AG09309 (cell line): Measurements from ENCODE around the gene IMMP2L.
A peak's percentile ranks its signal among the peaks of the same experiment; 100 is the strongest.

Experiments
- DNase-seq: peaks from one replicate; pipeline ENCODE4 v3.0.0-alpha.2; 2010; ENCODE audit warnings: low read depth
- H3K4me3 ChIP-seq: 2 replicates; pipeline ENCODE4 v1.5.1; 2011; ENCODE audit warnings: mild to moderate bottlenecking, low read depth, low read length, moderate library complexity; ENCODE audit not compliant: control insufficient read depth
- CTCF ChIP-seq: IDR thresholded peaks from 2 replicates; pipeline ENCODE4 v1.5.1; 2011; ENCODE audit warnings: mild to moderate bottlenecking, low read depth, low read length, inconsistent platforms; ENCODE audit not compliant: insufficient read depth, control insufficient read depth; ENCODE audit errors: missing control alignments

Gene IMMP2L

DNA sequence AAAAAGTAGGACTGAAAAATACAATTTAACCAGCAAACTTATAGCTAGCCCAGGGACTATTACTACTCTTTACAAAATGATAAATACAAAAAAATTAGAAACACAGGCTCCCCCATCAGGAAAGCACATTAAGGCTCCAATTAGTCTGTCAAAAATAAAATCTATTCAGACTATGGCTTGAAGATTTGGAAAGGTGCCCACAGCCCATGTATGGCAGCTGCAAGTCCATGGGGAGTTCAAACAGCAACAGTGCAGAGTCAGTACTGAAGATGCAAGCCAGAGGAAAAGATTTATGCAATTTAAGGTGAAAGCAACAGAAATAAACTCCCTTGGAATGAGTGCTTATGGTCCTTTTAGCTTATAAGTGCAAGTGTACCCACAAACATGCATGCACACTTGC lies 29.7 kb downstream of the IMMP2L start:
- DNase-seq: no peak
- TF ChIP-seq CTCF: no peak

DNA sequence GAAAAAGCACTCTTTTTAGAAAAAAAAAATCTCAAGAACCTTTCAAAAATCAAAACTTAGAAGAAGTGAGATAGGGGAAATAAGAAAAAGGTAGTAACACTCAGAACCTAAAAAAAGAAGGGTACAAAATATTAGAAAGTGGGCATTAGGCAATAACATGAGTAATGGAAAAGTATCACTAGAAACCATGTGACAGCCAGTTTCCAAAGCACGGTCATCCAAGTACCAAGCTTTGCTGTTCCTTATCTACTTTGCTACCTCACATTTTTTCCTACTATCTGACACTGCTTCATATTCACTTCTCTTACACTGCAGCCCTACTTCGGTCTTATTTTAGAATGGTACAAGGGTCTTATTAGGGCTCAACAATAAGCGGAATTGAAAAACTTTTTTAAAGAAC lies 30.3 kb downstream of the IMMP2L start:
- TF ChIP-seq CTCF: no peak
- no peak overlapping the region for H3K4me3 ChIP-seq
- DNase-seq: no peak

More for the DNA sequence above, 29.7 kb downstream of the IMMP2L start:
- no peak overlapping the region for H3K4me3 ChIP-seq

DNA sequence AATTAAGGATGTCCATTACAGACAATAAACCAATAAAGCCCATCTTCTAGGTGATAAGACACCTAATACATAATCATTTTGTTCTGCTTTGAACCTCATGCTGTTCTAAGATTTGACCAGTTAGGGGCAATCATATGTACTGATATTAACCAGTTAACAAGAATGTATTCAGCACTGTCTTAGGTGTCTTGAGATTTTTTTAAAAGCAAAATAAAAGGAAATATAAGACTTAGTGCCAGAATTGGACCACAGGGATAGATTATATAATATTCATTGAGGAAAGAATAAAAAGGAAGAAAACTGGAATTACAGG lies 32.0 kb downstream of the IMMP2L start:
- no peak overlapping the region for H3K4me3 ChIP-seq
- TF ChIP-seq CTCF: no peak
- no peak for DNase-seq

DNA sequence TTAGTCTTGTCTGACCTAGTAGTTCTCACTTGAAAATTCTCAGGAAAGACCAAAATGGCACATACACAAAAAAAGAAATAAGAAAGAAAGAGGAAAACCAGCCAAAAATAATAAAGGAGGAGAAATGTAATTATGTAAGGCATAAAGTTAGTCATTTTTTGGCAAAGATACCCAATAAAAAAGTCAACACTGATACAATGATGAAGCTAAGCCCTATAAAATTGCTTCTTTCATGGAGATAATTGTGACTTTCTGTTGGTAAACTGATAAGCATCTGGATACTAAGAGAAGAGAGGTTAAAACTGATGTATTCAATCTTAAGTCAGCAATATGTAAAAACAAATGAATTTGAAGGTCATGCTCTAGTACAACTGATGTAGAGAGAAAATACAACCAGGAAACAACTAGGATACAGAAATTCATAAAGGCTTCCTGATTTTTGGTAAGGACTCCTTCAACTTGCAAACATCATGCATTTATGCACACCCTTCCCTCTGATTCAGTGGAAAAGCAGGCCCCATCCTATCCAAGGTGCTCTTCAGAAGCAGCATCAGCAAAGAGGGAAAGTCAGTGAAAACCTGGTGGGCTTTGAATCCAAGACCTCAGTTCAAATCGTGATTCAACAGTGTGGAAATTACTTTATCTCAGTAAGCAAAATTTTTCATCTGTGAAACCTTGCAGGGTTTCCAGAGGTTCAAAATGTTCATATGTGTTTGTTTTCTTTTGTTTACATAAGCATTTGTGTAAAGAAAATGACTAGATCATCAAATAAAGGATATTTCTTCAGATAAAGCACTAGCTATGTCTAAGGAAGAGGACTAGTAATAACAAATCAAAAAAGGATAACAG lies 32.6 kb downstream of the IMMP2L start:
- no peak overlapping the region for H3K4me3 ChIP-seq
- TF ChIP-seq CTCF: no peak
- DNase-seq: peak; percentile 5

DNA sequence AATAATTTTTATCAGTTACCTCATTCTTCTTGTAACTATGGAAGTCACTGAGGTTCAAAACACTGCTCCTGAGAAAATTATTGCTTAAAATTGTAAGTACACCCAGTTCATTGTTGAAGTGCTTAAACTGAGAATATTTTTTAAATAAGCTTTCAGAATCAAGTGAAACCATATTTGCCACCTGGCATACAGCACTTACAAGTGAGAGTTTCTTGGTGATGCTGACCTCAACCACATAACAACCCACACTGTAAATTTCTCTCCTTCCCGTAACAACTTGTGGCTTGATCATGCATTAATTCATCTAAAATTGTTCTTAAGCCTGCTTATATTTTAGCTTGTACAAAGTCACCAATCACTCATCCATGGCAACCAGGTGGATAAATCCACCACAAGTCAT lies 34.0 kb downstream of the IMMP2L start:
- no peak overlapping the region for H3K4me3 ChIP-seq
- DNase-seq: no peak
- TF ChIP-seq CTCF: no peak

- DNase-seq: no peak
- TF ChIP-seq CTCF: no peak
- no peak overlapping the region for H3K4me3 ChIP-seq
Measured at GRCh38 chr7:111527545-111527944, 34.7 kb downstream of the IMMP2L start.

GRCh38 chr7:111525100-111525499 lies 37.2 kb downstream of the IMMP2L start:
- no peak overlapping the region for H3K4me3 ChIP-seq
- TF ChIP-seq CTCF: no peak
- DNase-seq: no peak
